GM18519 (cell line): ENCODE data around the gene CTLA4.

Experiments
- ATAC-seq: cut with Tn5 transposase; IDR thresholded peaks from one replicate; pipeline ENCODE4 v1.9.1; 2021; ENCODE audit warnings: mild to moderate bottlenecking, moderate library complexity; ENCODE audit not compliant: unreplicated experiment, low FRiP score

The CTLA4 gene

GRCh38 chr2:203867561-203868200 lies at the start of gene CTLA4:
Gene CTLA4 (plus strand): TSS chr2:203867771. CDS start chr2:203867943, 172 bp downstream.
- ATAC-seq: no peak

- ATAC-seq: no peak
Observed at GRCh38 chr2:203818656-203819055, 48.9 kb upstream of the CTLA4 start.

DNA sequence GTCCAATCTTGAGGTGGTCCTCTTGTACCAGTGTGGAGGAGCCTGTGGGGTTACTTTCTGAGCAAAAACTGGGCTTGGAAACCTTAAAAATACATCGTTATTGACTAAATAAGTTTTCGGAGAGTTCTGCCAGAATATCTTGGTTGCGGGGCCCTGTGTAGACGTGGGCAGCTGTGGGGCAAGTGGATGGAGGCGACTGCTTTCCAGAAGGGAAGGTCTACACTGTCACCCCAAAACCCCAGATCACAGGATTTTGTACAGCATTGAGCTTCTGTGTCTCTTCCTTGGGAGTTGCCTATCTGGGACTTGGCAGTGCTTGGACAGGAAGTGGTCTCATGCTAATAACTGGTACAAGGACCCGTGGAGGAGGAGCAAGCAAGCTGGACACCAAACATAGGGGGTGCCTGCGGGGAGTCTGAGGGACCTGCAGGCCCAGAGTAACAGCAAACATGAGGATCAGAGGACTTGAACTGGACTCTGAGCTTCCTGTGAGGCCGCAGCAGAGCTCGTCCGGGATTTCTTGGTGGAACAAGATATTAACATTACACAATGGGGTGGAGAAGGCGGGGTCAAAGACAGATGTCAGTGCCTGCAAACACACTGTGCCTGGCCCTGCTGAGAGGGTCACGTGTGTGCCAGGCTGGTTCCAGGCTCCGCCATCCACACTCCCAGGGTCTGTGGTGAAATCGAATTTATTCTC lies 48.0 kb upstream of the CTLA4 start:
- no peak for ATAC-seq

DNA sequence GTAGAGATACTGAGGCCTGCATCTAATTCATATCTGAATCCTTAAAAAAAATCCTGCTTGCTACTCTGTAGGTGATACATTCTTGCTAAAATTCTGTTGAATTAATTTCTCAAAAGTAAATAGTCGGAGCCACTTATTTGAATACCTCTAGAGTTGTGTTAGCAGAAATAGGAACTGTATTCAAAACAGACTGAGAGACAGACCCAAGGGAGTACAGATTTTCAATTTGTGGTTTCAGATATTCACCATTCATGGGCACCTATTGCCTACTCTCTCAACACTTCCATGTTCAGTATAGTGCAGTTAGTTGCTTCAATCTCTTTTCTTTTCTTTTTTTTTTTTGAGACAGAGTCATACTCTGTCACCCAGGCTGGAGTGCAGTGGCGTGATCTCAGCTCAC lies 46.6 kb upstream of the CTLA4 start:
- ATAC-seq: peak; percentile 82

DNA sequence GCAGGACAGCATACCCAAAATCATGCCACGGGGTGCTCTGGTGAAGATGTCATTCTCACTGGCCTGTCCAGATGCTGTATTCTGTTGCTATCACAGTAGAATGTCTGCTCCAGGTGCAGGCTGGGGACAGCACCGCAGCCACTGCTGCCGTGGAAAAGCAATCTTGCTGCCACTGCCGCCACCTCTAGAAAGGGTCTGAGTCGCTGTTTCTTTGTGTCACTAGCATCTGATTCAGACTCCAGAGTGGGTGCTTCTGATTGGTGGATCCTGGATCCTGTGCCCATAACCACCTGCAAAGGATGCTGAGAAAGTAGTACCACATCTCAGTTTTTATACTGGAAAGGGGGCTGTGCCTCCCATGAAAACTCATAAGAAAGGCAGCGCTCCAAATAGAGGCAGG lies 45.3 kb upstream of the CTLA4 start:
- ATAC-seq: no peak

DNA sequence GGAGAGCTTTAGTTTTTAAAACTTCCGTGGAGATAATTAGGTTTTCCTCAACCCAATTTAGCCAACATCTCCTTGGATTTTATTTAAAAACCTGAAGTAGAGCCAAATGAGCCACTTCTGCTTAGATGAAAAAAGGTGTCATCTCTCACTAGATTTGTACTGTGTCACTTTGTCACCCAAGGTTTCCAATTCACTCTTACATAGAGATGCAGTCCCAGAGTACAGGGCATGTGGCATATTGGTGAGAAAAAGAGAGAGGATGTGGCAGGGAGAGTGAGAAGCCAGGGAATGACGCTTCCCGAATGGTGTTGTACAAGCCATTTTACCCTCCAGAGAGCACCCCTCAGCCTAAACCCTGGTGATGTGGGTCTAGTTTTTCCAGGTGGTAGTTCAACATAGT lies 44.4 kb upstream of the CTLA4 start:
- no peak for ATAC-seq

- no peak for ATAC-seq
Observed at GRCh38 chr2:203824057-203824456, 43.5 kb upstream of the CTLA4 start.

DNA sequence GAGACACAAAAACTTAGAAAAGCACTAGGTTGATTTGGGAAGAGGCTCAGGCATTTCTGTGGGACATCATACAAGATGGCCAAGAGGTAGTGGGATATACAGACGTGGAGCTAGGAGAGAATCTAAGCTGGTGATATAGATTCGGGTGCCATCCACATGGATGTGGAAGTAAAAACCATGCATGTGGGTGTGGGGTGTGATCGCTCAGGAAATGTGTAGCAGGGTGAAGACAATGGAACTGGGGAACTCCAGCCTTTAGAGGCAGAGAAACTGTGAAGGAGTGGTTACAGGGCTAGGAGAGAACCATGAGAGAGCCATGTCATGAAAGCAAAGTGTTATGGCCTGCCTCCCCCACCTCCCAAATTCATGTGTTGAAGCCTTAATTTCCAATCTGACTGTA lies 43.0 kb upstream of the CTLA4 start:
- no peak for ATAC-seq

- ATAC-seq: no peak
Observed at GRCh38 chr2:203826704-203827103, 40.9 kb upstream of the CTLA4 start.

DNA sequence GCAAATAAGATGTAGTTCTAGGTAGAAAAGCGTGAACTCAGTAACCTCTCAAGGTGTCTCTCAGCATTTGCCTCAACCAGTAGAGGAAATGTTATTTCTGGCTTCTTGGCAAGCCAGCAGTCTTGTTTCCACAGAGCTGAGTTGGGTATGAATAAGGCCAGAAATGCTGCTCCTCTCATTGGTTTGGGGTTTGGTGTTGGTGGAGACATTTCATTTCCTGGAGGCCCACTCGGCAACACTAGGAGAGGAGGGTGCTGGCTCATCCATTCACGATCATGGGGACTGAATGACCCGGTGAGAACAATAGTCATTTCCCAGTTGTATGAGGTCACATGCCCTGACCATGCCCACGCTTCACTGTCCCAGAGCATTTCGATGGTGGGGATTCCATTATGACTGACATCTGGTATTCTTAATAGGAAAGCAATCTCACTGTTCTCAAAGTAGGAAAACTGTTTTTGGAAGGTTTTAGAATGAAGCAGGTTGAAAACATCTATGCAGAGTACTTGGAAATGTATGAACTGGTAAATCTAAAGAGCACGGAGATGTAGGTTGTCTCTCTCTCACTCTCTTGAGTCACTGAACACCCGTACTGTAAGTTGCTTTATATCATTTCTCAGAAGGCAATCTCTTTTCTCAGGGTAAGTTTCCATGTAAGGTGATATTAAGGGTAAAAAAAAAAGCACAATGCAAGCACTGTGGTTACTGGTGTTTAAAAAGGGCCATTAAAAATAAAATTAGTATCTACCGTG lies 37.1 kb upstream of the CTLA4 start:
- ATAC-seq: no peak

DNA sequence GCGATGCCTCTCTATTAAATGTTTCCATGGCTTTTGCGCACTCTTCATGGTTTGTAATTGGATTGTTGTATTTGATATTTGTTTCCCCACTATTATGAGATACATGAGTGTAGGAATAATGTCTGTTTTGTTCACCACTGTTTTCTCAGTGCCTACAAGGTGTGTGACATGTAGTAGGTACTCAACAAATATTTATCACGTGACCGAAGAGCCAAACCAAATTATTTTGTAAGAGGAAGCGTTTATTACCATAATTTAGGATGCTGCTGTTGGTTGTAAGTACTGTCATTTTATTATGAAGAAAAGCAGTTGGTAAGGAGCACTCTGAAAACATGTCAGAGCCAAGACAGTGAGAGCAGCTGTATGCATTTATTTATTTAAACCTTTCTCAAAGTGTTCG lies 32.2 kb upstream of the CTLA4 start:
- no peak for ATAC-seq

DNA sequence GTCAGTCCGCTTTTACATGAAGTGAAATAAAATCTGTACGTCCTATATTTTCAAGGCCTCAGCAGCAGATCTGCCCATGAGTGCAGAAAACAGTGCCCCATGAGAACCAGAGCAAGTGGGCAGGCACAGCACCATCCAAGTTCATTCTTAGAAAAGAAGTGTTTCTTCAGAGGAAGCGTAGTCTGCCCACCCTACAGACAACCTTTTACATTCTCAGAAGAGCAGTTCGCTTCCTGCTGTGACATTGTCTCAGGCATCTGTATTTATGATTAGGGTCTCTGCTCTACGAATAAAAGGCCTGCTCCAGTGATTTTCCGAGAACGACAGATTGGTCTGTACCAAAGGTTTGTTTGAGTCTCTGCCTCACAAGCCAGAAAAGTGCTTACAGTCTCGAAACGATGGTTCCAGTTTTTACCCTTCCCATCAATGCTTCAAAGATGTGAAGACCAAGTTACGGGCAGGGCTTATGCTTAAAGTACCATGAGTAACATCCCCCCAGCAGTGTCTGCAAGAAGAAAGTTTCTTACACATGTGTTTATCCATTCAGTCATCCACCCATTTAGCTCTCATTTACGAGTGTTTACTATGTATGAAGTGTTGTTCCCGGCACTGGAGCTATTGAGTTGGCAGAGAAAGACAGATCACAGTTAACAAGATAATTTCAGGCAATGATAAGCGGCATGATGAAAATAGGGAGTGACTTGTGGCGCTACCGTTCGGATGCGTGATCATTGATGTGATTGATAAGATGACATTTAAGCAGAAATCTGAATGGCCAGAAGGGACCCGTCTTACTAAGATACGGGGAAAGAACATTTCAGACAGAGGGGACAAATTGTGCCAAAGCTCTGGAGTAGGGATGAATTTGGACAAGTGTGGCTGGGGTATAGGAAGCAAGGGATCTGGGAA lies 31.4 kb upstream of the CTLA4 start:
- ATAC-seq: no peak

- ATAC-seq: no peak
Observed at GRCh38 chr2:203840655-203841205, 26.8 kb upstream of the CTLA4 start.

GRCh38 chr2:203841654-203842053 lies 25.9 kb upstream of the CTLA4 start:
- no peak for ATAC-seq

- ATAC-seq: no peak
Observed at GRCh38 chr2:203842373-203842772, 25.2 kb upstream of the CTLA4 start.

DNA sequence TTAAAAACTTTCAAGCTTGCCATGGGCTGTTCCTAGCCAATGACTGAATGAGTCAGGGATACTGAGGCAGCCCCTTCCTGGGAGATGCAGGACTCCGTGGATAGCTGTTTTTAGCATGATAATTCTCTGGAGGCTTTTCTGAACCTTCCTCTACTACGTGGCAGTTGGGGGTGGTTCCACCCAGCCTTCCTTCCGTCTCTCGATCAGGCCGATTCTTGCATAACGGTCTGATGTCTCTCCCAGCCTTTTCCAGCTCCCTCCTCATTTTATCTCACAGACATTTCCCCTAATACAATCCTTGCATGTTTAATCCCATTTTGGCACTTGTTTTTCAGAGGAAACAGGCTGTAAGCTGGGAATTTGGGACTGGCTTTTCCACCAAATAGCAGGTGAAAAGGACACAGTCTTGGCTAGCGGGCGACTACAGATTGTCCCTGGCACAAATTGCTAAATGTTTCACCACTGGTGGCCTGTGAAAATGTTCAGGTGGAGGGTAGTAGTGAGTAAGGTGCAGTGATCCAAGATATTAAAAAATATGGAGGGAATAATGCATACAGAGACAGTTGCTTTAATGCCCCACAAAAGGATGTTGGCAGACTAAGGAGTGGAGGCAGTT lies 21.0 kb upstream of the CTLA4 start:
- no peak for ATAC-seq

- no peak for ATAC-seq
Observed at GRCh38 chr2:203849010-203849409, 18.6 kb upstream of the CTLA4 start.

- ATAC-seq: no peak
Observed at GRCh38 chr2:203852760-203853159, 14.8 kb upstream of the CTLA4 start.

- no peak for ATAC-seq
Observed at GRCh38 chr2:203853271-203853670, 14.3 kb upstream of the CTLA4 start.

- ATAC-seq: no peak
Observed at GRCh38 chr2:203853722-203854121, 13.8 kb upstream of the CTLA4 start.
